Gastroesophageal sphincter (tissue), 3 donors: ENCODE results near the gene TNK1.

Experiments used
- EP300 ChIP-seq: sonication (generic); formaldehyde crosslinking; IDR thresholded peaks from one replicate; pipeline ENCODE4 v1.6.1; 2017; ENCODE audit warnings: antibody characterized with exemption, mild to moderate bottlenecking
- POLR2A ChIP-seq, 2 donors: fragments of 450-650 bp; IDR thresholded peaks; one replicate each; pipeline ENCODE4 v1.6.1; 2017; ENCODE audit warnings: antibody characterized with exemption in 2 of 2, mild to moderate bottlenecking in 2 of 2, moderate library complexity in 1 of 2
- POLR2AphosphoS5 ChIP-seq: sonication (generic); formaldehyde crosslinking; IDR thresholded peaks from one replicate; pipeline ENCODE4 v1.6.1; 2017; ENCODE audit warnings: antibody characterized with exemption
- TF ChIP-seq, protein P1 (sequence below), 4 experiments: fragments of 200-600 bp in 2 of 4; fragments of 450-650 bp in 2 of 4; sonication (generic) in 1 of 4; IDR thresholded peaks; one replicate each; pipeline ENCODE4 v1.5.1; 2017 to 2019; ENCODE audit warnings: antibody characterized with exemption in 4 of 4, mild to moderate bottlenecking in 2 of 4, moderate library complexity in 2 of 4

DNA sequence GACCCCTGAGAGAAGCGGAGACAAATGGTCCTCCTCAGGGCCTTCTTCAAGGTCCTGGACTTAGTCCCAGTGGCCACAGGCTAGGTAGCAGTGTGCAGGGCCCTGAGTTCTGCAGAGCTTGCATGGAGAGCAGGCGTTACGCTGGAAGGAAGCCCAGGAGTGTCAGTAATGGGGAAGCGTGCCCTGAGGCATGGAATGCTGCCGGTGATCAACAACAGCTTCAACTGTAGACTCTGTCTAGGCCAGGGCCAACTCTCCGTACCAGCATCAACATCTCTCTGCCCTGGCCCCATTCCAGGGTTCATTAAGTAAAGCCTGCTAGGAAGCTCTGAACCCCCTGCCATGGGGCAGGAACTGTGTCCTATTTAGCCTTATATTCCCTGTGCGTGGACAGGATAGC lies 568 bp upstream of the TNK1 start:
- TF ChIP-seq, protein P1, sequence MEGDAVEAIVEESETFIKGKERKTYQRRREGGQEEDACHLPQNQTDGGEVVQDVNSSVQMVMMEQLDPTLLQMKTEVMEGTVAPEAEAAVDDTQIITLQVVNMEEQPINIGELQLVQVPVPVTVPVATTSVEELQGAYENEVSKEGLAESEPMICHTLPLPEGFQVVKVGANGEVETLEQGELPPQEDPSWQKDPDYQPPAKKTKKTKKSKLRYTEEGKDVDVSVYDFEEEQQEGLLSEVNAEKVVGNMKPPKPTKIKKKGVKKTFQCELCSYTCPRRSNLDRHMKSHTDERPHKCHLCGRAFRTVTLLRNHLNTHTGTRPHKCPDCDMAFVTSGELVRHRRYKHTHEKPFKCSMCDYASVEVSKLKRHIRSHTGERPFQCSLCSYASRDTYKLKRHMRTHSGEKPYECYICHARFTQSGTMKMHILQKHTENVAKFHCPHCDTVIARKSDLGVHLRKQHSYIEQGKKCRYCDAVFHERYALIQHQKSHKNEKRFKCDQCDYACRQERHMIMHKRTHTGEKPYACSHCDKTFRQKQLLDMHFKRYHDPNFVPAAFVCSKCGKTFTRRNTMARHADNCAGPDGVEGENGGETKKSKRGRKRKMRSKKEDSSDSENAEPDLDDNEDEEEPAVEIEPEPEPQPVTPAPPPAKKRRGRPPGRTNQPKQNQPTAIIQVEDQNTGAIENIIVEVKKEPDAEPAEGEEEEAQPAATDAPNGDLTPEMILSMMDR (IDR thresholded peaks at IDR 0.05) = no peak
- TF ChIP-seq POLR2AphosphoS5 (peak; percentile 73), EP300 (no peak), POLR2A (IDR thresholded peaks at IDR 0.05) (no peak)
